HG03457 (cell line): Measurements from ENCODE around the gene TUBD1.
"Not testable (repeated sequence)": the region's sequence is repeated elsewhere in the genome, so short reads cannot be mapped to it uniquely, and the experiment has no call there.

Source experiments
- ATAC-seq: cut with Tn5 transposase; IDR thresholded peaks from one replicate; pipeline ENCODE4 v1.9.1; 2021; ENCODE audit warnings: moderate number of reproducible peaks; ENCODE audit not compliant: unreplicated experiment

TUBD1 gene

GRCh38 chr17:59876107-59876506, 16.6 kb downstream of the TUBD1 start:
- no peak for ATAC-seq

GRCh38 chr17:59874376-59874775, 18.4 kb downstream of the TUBD1 start:
- no peak for ATAC-seq

GRCh38 chr17:59873414-59873813, 19.3 kb downstream of the TUBD1 start:
- not testable (repeated sequence) for ATAC-seq

- ATAC-seq = no peak
Measured at GRCh38 chr17:59872351-59872750, 20.4 kb downstream of the TUBD1 start.

- ATAC-seq = no peak
Measured at GRCh38 chr17:59870482-59870881, 22.3 kb downstream of the TUBD1 start.

- no peak for ATAC-seq
Measured at GRCh38 chr17:59869941-59870218, 22.9 kb downstream of the TUBD1 start.

- no peak for ATAC-seq
Measured at GRCh38 chr17:59863616-59864015, 29.1 kb downstream of the TUBD1 start.

- no peak for ATAC-seq
Measured at GRCh38 chr17:59859444-59860025, 33.2 kb downstream of the TUBD1 start.

- ATAC-seq = no peak
Measured at GRCh38 chr17:59858932-59859331, 33.8 kb downstream of the TUBD1 start.

- ATAC-seq = no peak
Measured at GRCh38 chr17:59858167-59858816, 34.5 kb downstream of the TUBD1 start.

GRCh38 chr17:59856859-59857794, 35.6 kb downstream of the TUBD1 start:
- ATAC-seq = no peak

- not testable (repeated sequence) for ATAC-seq
Measured at GRCh38 chr17:59853919-59854729, 38.6 kb downstream of the TUBD1 start.

- no peak for ATAC-seq
Measured at GRCh38 chr17:59853168-59853918, 39.4 kb downstream of the TUBD1 start.

GRCh38 chr17:59852847-59853167, 39.9 kb downstream of the TUBD1 start:
- ATAC-seq = not testable (repeated sequence)

GRCh38 chr17:59851439-59852375, 41.0 kb downstream of the TUBD1 start:
- no peak for ATAC-seq

GRCh38 chr17:59850311-59850710, 42.4 kb downstream of the TUBD1 start:
- not testable (repeated sequence) for ATAC-seq

- no peak for ATAC-seq
Measured at GRCh38 chr17:59848778-59849177, 44.0 kb downstream of the TUBD1 start.

- no peak for ATAC-seq
Measured at GRCh38 chr17:59848385-59848668, 44.4 kb downstream of the TUBD1 start.

- ATAC-seq = no peak
Measured at GRCh38 chr17:59846394-59847165, 46.2 kb downstream of the TUBD1 start.
